Endothelial cell of umbilical vein (primary cell): ENCODE measurements around the gene HSPA12A.

Experiments used
- CTCF ChIP-seq, 2 donors: IDR thresholded peaks; 1 replicate in 1 of 2; 2 replicates in 1 of 2; pipeline ENCODE4 v1.5.1; 2011; ENCODE audit warnings: low read length in 2 of 2, mild to moderate bottlenecking in 2 of 2, moderate library complexity in 2 of 2, control low read depth in 1 of 2, inconsistent platforms in 1 of 2, low read depth in 1 of 2; ENCODE audit not compliant: insufficient read depth in 1 of 2; ENCODE audit errors: extremely low read depth in 1 of 2
- EZH2 ChIP-seq: IDR thresholded peaks from 2 replicates; pipeline ENCODE4 v1.6.1; 2012; ENCODE audit warnings: borderline replicate concordance, low read depth, mild to moderate bottlenecking, moderate library complexity, low read length, inconsistent platforms; ENCODE audit not compliant: severe bottlenecking
- GATA2 ChIP-seq: IDR thresholded peaks from 2 replicates; pipeline ENCODE4 v1.7.0; 2011; ENCODE audit warnings: low read depth, mild to moderate bottlenecking, moderate library complexity, mixed read lengths, low read length; ENCODE audit not compliant: insufficient read length, insufficient read depth
- JUN ChIP-seq: IDR thresholded peaks from 2 replicates; pipeline ENCODE4 v1.6.1; 2011; ENCODE audit warnings: borderline replicate concordance, low read depth; ENCODE audit not compliant: insufficient read length, insufficient read depth
- MAX ChIP-seq: IDR thresholded peaks from 2 replicates; pipeline ENCODE4 v1.6.1; 2011; ENCODE audit not compliant: insufficient read depth, insufficient read length
- MYC ChIP-seq: IDR thresholded peaks from one replicate; pipeline ENCODE4 v1.6.1; 2011; ENCODE audit warnings: mild to moderate bottlenecking, low read depth, low read length
- POLR2A ChIP-seq: IDR thresholded peaks from 2 replicates; pipeline ENCODE4 v1.6.1; 2012; ENCODE audit warnings: low read depth, mild to moderate bottlenecking, control low read depth, low read length
- POLR2AphosphoS5 ChIP-seq: IDR thresholded peaks from 2 replicates; pipeline ENCODE4 v1.6.1; 2012; ENCODE audit warnings: low read depth, mild to moderate bottlenecking, control low read depth, low read length, moderate library complexity; ENCODE audit not compliant: insufficient read depth

- TF ChIP-seq CTCF (IDR thresholded peaks at IDR 0.05; ENCODE audit: extremely low read depth in 1 of 2, insufficient read depth in 1 of 2, low read depth in 1 of 2, low read length in 2 of 2) (no peak), POLR2A (no peak), EZH2 (no peak), MYC (no peak), GATA2 (no peak), MAX (no peak), POLR2AphosphoS5 (no peak), JUN (no peak)
Observed at GRCh38 chr10:116737627-116738327, 4.6 kb downstream of the HSPA12A start.
